ENCODE data around the gene PPP2R2B.
"Not testable (repeated sequence)": the region's sequence is repeated elsewhere in the genome, so short reads cannot be mapped to it uniquely, and the experiment has no call there.

Gene PPP2R2B

GRCh38 chr5:146731909-146732659, 146.5 kb downstream of the PPP2R2B start:
- Mint-ChIP-seq H3K36me3 (ENCODE audit: low read depth) (peaks cover 10% of the 10 kb centered on the region), H3K9me3 (peaks cover 23% of the 10 kb centered on the region), H3K27ac (no peak overlapping the region), H3K27me3 (no peaks in the 10 kb centered on the region), H3K4me3 (no peak overlapping the region), H3K4me1 (ENCODE audit: low read depth) (no peaks in the 10 kb centered on the region)

- peaks cover 10% of the 10 kb centered on the region for H3K36me3 Mint-ChIP-seq (ENCODE audit: low read depth)
- not testable (repeated sequence) for H3K27me3 Mint-ChIP-seq; H3K4me1 Mint-ChIP-seq (ENCODE audit: low read depth); H3K27ac Mint-ChIP-seq; H3K4me3 Mint-ChIP-seq
- peaks cover 18% of the 10 kb centered on the region for H3K9me3 Mint-ChIP-seq
These were observed 149.8 kb downstream of the PPP2R2B start for GRCh38 chr5:146728746-146729145.

- H3K27me3 Mint-ChIP-seq = no peaks in the 10 kb centered on the region
- H3K27ac Mint-ChIP-seq = no peak overlapping the region
- no peaks in the 10 kb centered on the region for H3K4me1 Mint-ChIP-seq (ENCODE audit: low read depth)
- no peak overlapping the region for H3K4me3 Mint-ChIP-seq
- peaks cover 13% of the 10 kb centered on the region for H3K9me3 Mint-ChIP-seq
- peaks cover 10% of the 10 kb centered on the region for H3K36me3 Mint-ChIP-seq (ENCODE audit: low read depth)
These were observed 151.7 kb downstream of the PPP2R2B start for GRCh38 chr5:146726891-146727290.

- no peaks in the 10 kb centered on the region for H3K27me3 Mint-ChIP-seq
- H3K4me3 Mint-ChIP-seq = no peak overlapping the region
- H3K4me1 Mint-ChIP-seq (ENCODE audit: low read depth) = no peaks in the 10 kb centered on the region
- peaks cover 13% of the 10 kb centered on the region for H3K9me3 Mint-ChIP-seq
- peaks cover 10% of the 10 kb centered on the region for H3K36me3 Mint-ChIP-seq (ENCODE audit: low read depth)
- H3K27ac Mint-ChIP-seq = no peak overlapping the region
These were observed 152.5 kb downstream of the PPP2R2B start for GRCh38 chr5:146726020-146726419.

GRCh38 chr5:146725025-146725424, 153.5 kb downstream of the PPP2R2B start:
- no peak overlapping the region for H3K27ac Mint-ChIP-seq
- no peaks in the 10 kb centered on the region for H3K4me1 Mint-ChIP-seq (ENCODE audit: low read depth)
- H3K9me3 Mint-ChIP-seq = peaks cover 10% of the 10 kb centered on the region
- H3K4me3 Mint-ChIP-seq = no peak overlapping the region
- H3K36me3 Mint-ChIP-seq (ENCODE audit: low read depth) = peaks cover 10% of the 10 kb centered on the region
- H3K27me3 Mint-ChIP-seq = no peaks in the 10 kb centered on the region

- Mint-ChIP-seq H3K9me3 (no peaks in the 10 kb centered on the region), H3K27me3 (no peaks in the 10 kb centered on the region), H3K36me3 (ENCODE audit: low read depth) (no peaks in the 10 kb centered on the region), H3K4me1 (ENCODE audit: low read depth) (no peaks in the 10 kb centered on the region), H3K4me3 (no peak overlapping the region), H3K27ac (no peak overlapping the region)
These were observed 156.2 kb downstream of the PPP2R2B start for GRCh38 chr5:146722361-146722779.

- H3K4me1 Mint-ChIP-seq (ENCODE audit: low read depth) = no peaks in the 10 kb centered on the region
- no peaks in the 10 kb centered on the region for H3K9me3 Mint-ChIP-seq
- H3K27me3 Mint-ChIP-seq = no peaks in the 10 kb centered on the region
- H3K4me3 Mint-ChIP-seq = no peak overlapping the region
- no peaks in the 10 kb centered on the region for H3K36me3 Mint-ChIP-seq (ENCODE audit: low read depth)
- H3K27ac Mint-ChIP-seq = no peak overlapping the region
These were observed 157.3 kb downstream of the PPP2R2B start for GRCh38 chr5:146721073-146721815.

- Mint-ChIP-seq H3K27ac (no peak overlapping the region), H3K4me3 (no peak overlapping the region), H3K36me3 (ENCODE audit: low read depth) (no peaks in the 10 kb centered on the region), H3K9me3 (no peaks in the 10 kb centered on the region), H3K4me1 (ENCODE audit: low read depth) (no peaks in the 10 kb centered on the region), H3K27me3 (no peaks in the 10 kb centered on the region)
These were observed 158.4 kb downstream of the PPP2R2B start for GRCh38 chr5:146720107-146720506.

GRCh38 chr5:146719179-146719578, 159.4 kb downstream of the PPP2R2B start:
- Mint-ChIP-seq H3K4me3 (no peak overlapping the region), H3K4me1 (ENCODE audit: low read depth) (no peaks in the 10 kb centered on the region), H3K27ac (no peak overlapping the region), H3K36me3 (ENCODE audit: low read depth) (no peaks in the 10 kb centered on the region), H3K27me3 (no peaks in the 10 kb centered on the region), H3K9me3 (no peaks in the 10 kb centered on the region)

- no peak overlapping the region for H3K27ac Mint-ChIP-seq
- no peaks in the 10 kb centered on the region for H3K4me1 Mint-ChIP-seq (ENCODE audit: low read depth)
- H3K9me3 Mint-ChIP-seq = no peaks in the 10 kb centered on the region
- H3K27me3 Mint-ChIP-seq = no peaks in the 10 kb centered on the region
- H3K36me3 Mint-ChIP-seq (ENCODE audit: low read depth) = no peaks in the 10 kb centered on the region
- H3K4me3 Mint-ChIP-seq = no peak overlapping the region
These were observed 159.9 kb downstream of the PPP2R2B start for GRCh38 chr5:146718609-146719008.

GRCh38 chr5:146717951-146718350, 160.6 kb downstream of the PPP2R2B start:
- Mint-ChIP-seq H3K4me3 (no peak overlapping the region), H3K4me1 (ENCODE audit: low read depth) (no peaks in the 10 kb centered on the region), H3K36me3 (ENCODE audit: low read depth) (no peaks in the 10 kb centered on the region), H3K27ac (no peak overlapping the region), H3K9me3 (no peaks in the 10 kb centered on the region), H3K27me3 (no peaks in the 10 kb centered on the region)

- no peak overlapping the region for H3K27ac Mint-ChIP-seq
- H3K36me3 Mint-ChIP-seq (ENCODE audit: low read depth) = no peaks in the 10 kb centered on the region
- no peaks in the 10 kb centered on the region for H3K4me1 Mint-ChIP-seq (ENCODE audit: low read depth)
- H3K4me3 Mint-ChIP-seq = no peak overlapping the region
- no peaks in the 10 kb centered on the region for H3K27me3 Mint-ChIP-seq
- no peaks in the 10 kb centered on the region for H3K9me3 Mint-ChIP-seq
These were observed 161.9 kb downstream of the PPP2R2B start for GRCh38 chr5:146716636-146717035.

GRCh38 chr5:146710348-146710747, 168.2 kb downstream of the PPP2R2B start:
- Mint-ChIP-seq H3K9me3 (peaks cover 6% of the 10 kb centered on the region), H3K27ac (no peak overlapping the region), H3K4me3 (no peak overlapping the region), H3K27me3 (no peaks in the 10 kb centered on the region), H3K4me1 (ENCODE audit: low read depth) (no peaks in the 10 kb centered on the region), H3K36me3 (ENCODE audit: low read depth) (no peaks in the 10 kb centered on the region)

- Mint-ChIP-seq H3K9me3 (peaks cover 6% of the 10 kb centered on the region), H3K4me1 (ENCODE audit: low read depth) (peaks cover 8% of the 10 kb centered on the region)
These were observed 171.2 kb downstream of the PPP2R2B start for GRCh38 chr5:146707316-146707715.

GRCh38 chr5:146706321-146706972, 172.1 kb downstream of the PPP2R2B start:
- Mint-ChIP-seq H3K27me3 (no peaks in the 10 kb centered on the region), H3K36me3 (ENCODE audit: low read depth) (no peaks in the 10 kb centered on the region), H3K4me3 (no peak overlapping the region), H3K27ac (no peak overlapping the region), H3K9me3 (peaks cover 6% of the 10 kb centered on the region), H3K4me1 (ENCODE audit: low read depth) (peaks cover 8% of the 10 kb centered on the region)

More at GRCh38 chr5:146707316-146707715, 171.2 kb downstream of the PPP2R2B start:
- Mint-ChIP-seq H3K36me3 (ENCODE audit: low read depth) (no peaks in the 10 kb centered on the region), H3K27ac (no peak overlapping the region), H3K27me3 (no peaks in the 10 kb centered on the region), H3K4me3 (no peak overlapping the region)
